Mesenchymal stem cell (in vitro differentiated cells and primary cell): Measurements from ENCODE around the gene TIMP4.

Experiments used
- DNase-seq: peaks from one replicate; pipeline ENCODE4 v3.0.0-alpha.2; 2013
- H2AFZ ChIP-seq: one replicate; pipeline ENCODE4 v1.6.1; 2013; ENCODE audit warnings: low read depth, mild to moderate bottlenecking, control low read depth, inconsistent platforms, low read length, moderate library complexity
- H2AK5ac ChIP-seq: 2 replicates; pipeline ENCODE4 v1.6.1; 2013; ENCODE audit warnings: low read length, moderate library complexity, mild to moderate bottlenecking, inconsistent platforms; ENCODE audit not compliant: severe bottlenecking
- H2BK120ac ChIP-seq: one replicate; pipeline ENCODE4 v1.6.1; 2013; ENCODE audit warnings: low read depth, mild to moderate bottlenecking, inconsistent platforms, low read length, moderate library complexity
- H2BK12ac ChIP-seq, 2 experiments: one replicate each; pipeline ENCODE4 v1.6.1; 2013; ENCODE audit warnings: inconsistent platforms in 2 of 2, low read length in 2 of 2, mild to moderate bottlenecking in 2 of 2, moderate library complexity in 2 of 2, control low read depth in 1 of 2
- H2BK15ac ChIP-seq: one replicate; pipeline ENCODE4 v1.6.1; 2013; ENCODE audit warnings: mild to moderate bottlenecking, low read depth, inconsistent platforms; ENCODE audit not compliant: poor library complexity, severe bottlenecking
- H2BK5ac ChIP-seq: 2 replicates; pipeline ENCODE4 v1.6.1; 2013; ENCODE audit warnings: low read depth, mild to moderate bottlenecking, low read length, control low read depth, inconsistent platforms; ENCODE audit not compliant: poor library complexity, severe bottlenecking
- H3K14ac ChIP-seq, 2 experiments: one replicate each; pipeline ENCODE4 v1.6.1; 2013; ENCODE audit warnings: inconsistent platforms in 2 of 2, low read length in 2 of 2, control low read depth in 1 of 2, mild to moderate bottlenecking in 1 of 2, moderate library complexity in 1 of 2
- H3K18ac ChIP-seq, 2 experiments: one replicate each; pipeline ENCODE4 v1.6.1; 2013; ENCODE audit warnings: inconsistent platforms in 2 of 2, low read length in 2 of 2, control low read depth in 1 of 2, low read depth in 1 of 2, mild to moderate bottlenecking in 1 of 2
- H3K23ac ChIP-seq, 2 experiments: one replicate each; pipeline ENCODE4 v1.6.1; 2013; ENCODE audit warnings: inconsistent platforms in 2 of 2, low read length in 2 of 2, mild to moderate bottlenecking in 2 of 2, moderate library complexity in 2 of 2, control low read depth in 1 of 2
- H3K27ac ChIP-seq: 2 replicates; pipeline ENCODE4 v1.5.1; 2013; ENCODE audit warnings: mild to moderate bottlenecking, moderate library complexity, low read length, control low read depth, inconsistent platforms; ENCODE audit not compliant: poor library complexity, severe bottlenecking
- H3K27me3 ChIP-seq, 2 experiments: 2 replicates each; pipeline versions ENCODE4 v1.6.1 to v1.7.0; 2013; ENCODE audit warnings: low read length in 2 of 2, mild to moderate bottlenecking in 2 of 2, moderate library complexity in 2 of 2, control low read depth in 1 of 2, inconsistent platforms in 1 of 2; ENCODE audit not compliant: control insufficient read depth in 1 of 2, insufficient read depth in 1 of 2
- H3K36me3 ChIP-seq, 2 experiments: 2 replicates each; pipeline versions ENCODE4 v1.6.1 to v1.7.0; 2013; ENCODE audit warnings: low read length in 2 of 2, control low read depth in 1 of 2, inconsistent platforms in 1 of 2, low read depth in 1 of 2, mild to moderate bottlenecking in 1 of 2; ENCODE audit not compliant: insufficient read depth in 2 of 2, control insufficient read depth in 1 of 2
- H3K4ac ChIP-seq, 2 experiments: one replicate each; pipeline ENCODE4 v1.6.1; 2013; ENCODE audit warnings: inconsistent platforms in 2 of 2, low read length in 2 of 2, mild to moderate bottlenecking in 2 of 2, moderate library complexity in 2 of 2, control low read depth in 1 of 2, low read depth in 1 of 2
- H3K4me1 ChIP-seq: 2 replicates; pipeline ENCODE4 v1.6.1; 2013; ENCODE audit warnings: low read depth, low read length, control low read depth; ENCODE audit not compliant: control insufficient read depth, insufficient read depth
- H3K4me2 ChIP-seq: 2 replicates; pipeline ENCODE4 v1.6.1; 2013; ENCODE audit warnings: low read length, mild to moderate bottlenecking, inconsistent platforms; ENCODE audit not compliant: poor library complexity, severe bottlenecking
- H3K4me3 ChIP-seq, 2 experiments: 2 replicates each; pipeline versions ENCODE4 v1.5.1 to v1.7.0; 2013; ENCODE audit warnings: low read length in 2 of 2, mild to moderate bottlenecking in 2 of 2, control low read depth in 1 of 2, low read depth in 1 of 2; ENCODE audit not compliant: insufficient read depth in 1 of 2
- H3K79me1 ChIP-seq: replicated peaks from 2 replicates; pipeline ENCODE4 v1.6.1; 2013; ENCODE audit warnings: mild to moderate bottlenecking, control low read depth, low read length, inconsistent platforms; ENCODE audit not compliant: poor library complexity, severe bottlenecking
- H3K9ac ChIP-seq: 2 replicates; pipeline ENCODE4 v1.7.0; 2013; ENCODE audit warnings: mild to moderate bottlenecking, low read length, moderate library complexity
- H3K9me3 ChIP-seq: 2 replicates; pipeline ENCODE4 v1.7.0; 2013; ENCODE audit warnings: mild to moderate bottlenecking, low read length; ENCODE audit not compliant: control insufficient read depth
- H4K8ac ChIP-seq: one replicate; pipeline ENCODE4 v1.6.1; 2013; ENCODE audit warnings: inconsistent platforms, mild to moderate bottlenecking, low read length, moderate library complexity
- H4K91ac ChIP-seq: one replicate; pipeline ENCODE4 v1.6.1; 2013; ENCODE audit warnings: mild to moderate bottlenecking, low read length, inconsistent platforms
- WGBS: methylation state at CpG from one replicate; pipeline ENCODE4 v1.1.7; 2013; ENCODE audit warnings: mixed read lengths; 5-methylcytosine and 5-hydroxymethylcytosine counted together

Gene TIMP4

DNA sequence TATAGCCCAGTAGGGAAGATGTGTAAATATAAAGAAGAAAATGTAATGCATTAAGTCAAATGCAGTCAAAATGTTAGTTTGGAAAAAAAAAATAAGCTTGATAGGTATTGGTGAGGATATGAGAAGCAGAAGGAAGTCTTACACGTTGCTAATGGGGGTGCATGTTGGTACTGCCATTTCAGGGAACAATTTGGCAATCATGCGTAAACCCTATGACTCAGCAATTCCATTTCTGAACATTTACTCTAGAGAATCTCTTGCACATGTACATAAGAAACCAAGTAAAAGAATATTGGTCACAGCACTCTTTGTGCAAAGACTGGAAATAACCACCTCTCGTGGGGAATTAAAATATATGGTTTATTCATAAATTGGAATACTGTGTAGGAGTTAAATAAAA is 35.5 kb upstream of the TIMP4 start:
- Histone ChIP-seq H3K14ac (no peak overlapping the region), H3K4me1 (peaks cover 6% of the 10 kb centered on the region), H3K9me3 (no peaks in the 10 kb centered on the region), H2BK12ac (no peak overlapping the region), H3K18ac (no peak overlapping the region), H2AK5ac (no peak overlapping the region), H3K4me2 (no peak overlapping the region), H4K8ac (no peak overlapping the region), H2BK15ac (no peak overlapping the region), H3K23ac (no peak overlapping the region), H2BK120ac (no peak overlapping the region), H3K27ac (peak overlapping the region; percentile 92), H2BK5ac (no peak overlapping the region), H3K9ac (peak overlapping the region; percentile 81), H3K4me3 (peak overlapping the region in 1 of 2 experiments; percentile 22), H3K4ac (no peak overlapping the region), H4K91ac (no peak overlapping the region), H2AFZ (no peak overlapping the region), H3K79me1 (no peaks in the 10 kb centered on the region), H3K36me3 (no peaks in the 10 kb centered on the region), H3K27me3 (no peaks in the 10 kb centered on the region)
- WGBS, result 17% methylated on average over 3 of the region's 3 CpGs
- DNase-seq, result peak; percentile 91

DNA sequence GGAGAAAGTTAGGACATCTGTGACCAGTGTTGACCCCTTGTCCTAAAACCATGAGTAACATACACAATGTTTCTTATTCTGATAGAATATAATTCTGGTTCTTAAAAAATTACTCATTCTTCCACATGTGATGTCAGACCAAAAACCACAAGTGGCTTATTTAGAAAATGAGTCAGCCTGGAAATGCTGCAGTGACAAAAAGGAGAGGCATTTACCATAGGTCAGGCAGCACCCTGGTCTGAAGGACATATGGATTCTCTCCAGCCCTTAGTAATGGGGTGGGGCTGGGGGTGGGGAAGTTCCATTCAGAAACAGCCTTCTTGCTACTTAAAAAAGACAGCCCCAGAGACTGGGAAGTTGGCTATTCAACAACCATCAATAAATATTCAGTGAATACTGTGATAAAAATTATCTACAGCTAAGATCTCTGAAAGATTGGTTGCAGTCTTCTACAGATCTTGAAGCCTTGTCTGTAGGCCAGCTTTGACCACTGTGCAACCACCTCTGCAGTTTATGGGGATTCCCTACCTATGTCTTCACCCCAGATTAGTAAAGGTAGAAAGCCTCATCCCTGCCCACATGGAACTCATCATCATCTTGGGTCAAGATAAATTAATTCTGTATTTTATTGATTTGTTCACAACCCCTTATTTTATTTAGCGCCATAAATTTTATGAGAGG is 34.9 kb upstream of the TIMP4 start:
- H3K79me1 ChIP-seq, result no peaks in the 10 kb centered on the region
- WGBS, result 100% methylated on average over 1 of the region's 1 CpG
- H2AFZ ChIP-seq, result no peak overlapping the region
- H2BK15ac ChIP-seq, result no peak overlapping the region
- H3K4me1 ChIP-seq, result peaks cover 10% of the 10 kb centered on the region
- peak overlapping the region; percentile 29 to 59 for H2BK12ac ChIP-seq
- H3K36me3 ChIP-seq, result no peaks in the 10 kb centered on the region
- peak overlapping the region; percentile 52 to 71 for H3K18ac ChIP-seq
- H2AK5ac ChIP-seq, result peak overlapping the region; percentile 69
- H3K4ac ChIP-seq, result peak overlapping the region in 1 of 2 experiments; percentile 63
- no peaks in the 10 kb centered on the region for H3K9me3 ChIP-seq
- no peak overlapping the region for H4K8ac ChIP-seq
- peak overlapping the region; percentile 71 for H2BK120ac ChIP-seq
- H3K27me3 ChIP-seq, result no peaks in the 10 kb centered on the region
- peak; percentile 99 for DNase-seq
- no peak overlapping the region for H2BK5ac ChIP-seq
- no peak overlapping the region for H3K14ac ChIP-seq
- peak overlapping the region; percentile 81 for H3K9ac ChIP-seq
- H3K4me2 ChIP-seq, result no peak overlapping the region
- no peak overlapping the region for H3K4me3 ChIP-seq
- H3K27ac ChIP-seq, result peak overlapping the region; percentile 92
- no peak overlapping the region for H3K23ac ChIP-seq
- H4K91ac ChIP-seq, result no peak overlapping the region

DNA sequence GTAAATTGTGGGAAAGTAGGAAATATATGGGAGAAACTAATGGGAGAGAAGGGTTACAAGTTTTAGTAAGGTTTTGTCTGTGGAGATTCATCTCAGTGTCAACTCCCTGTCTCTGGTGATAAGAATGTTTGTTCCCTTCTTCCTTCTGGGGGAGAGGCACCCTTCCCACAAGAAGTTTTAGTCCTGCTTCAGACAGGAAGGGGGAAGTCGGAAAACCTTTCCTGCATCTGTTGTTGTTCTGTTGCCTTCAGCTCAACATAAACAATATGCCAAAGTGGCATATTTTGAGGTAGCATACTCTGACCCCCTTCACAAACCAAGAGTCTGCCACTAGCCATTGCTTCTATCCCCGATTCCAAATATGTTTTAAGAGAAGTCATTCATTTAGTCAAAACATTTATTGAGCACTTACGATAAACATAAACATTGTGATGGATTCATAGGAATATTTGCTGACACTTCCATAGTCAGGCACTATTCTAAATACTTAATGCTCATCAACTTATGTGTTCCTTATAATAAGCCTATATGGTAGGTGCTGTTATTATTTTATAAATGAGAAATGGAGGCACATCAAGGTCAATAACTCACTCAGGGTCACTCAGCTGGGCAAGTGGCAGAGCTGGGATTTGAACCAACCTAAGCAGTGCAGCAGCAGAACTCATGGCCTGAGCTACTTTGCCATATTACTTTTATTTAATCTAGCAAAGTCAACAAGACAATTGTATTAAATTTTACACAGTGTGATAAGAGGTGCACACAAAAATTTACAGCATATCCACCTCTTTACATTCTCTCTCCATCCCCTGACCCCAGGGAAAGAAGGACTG is 34.2 kb upstream of the TIMP4 start:
- no peak overlapping the region for H2BK5ac ChIP-seq
- peak overlapping the region; percentile 67 for H3K9ac ChIP-seq
- peak overlapping the region in 1 of 2 experiments; percentile 81 for H3K4ac ChIP-seq
- H3K4me2 ChIP-seq, result no peak overlapping the region
- DNase-seq, result peak; percentile 50
- H3K4me3 ChIP-seq, result no peak overlapping the region
- H3K79me1 ChIP-seq, result no peaks in the 10 kb centered on the region
- H2AK5ac ChIP-seq, result no peak overlapping the region
- peaks cover 15% of the 10 kb centered on the region for H3K4me1 ChIP-seq
- H3K36me3 ChIP-seq, result no peaks in the 10 kb centered on the region
- H4K8ac ChIP-seq, result no peak overlapping the region
- H2BK120ac ChIP-seq, result no peak overlapping the region
- H3K23ac ChIP-seq, result no peak overlapping the region
- no peaks in the 10 kb centered on the region for H3K27me3 ChIP-seq
- 20% methylated on average over 2 of the region's 3 CpGs for WGBS
- H3K9me3 ChIP-seq, result no peaks in the 10 kb centered on the region
- peak overlapping the region in 1 of 2 experiments; percentile 67 for H3K18ac ChIP-seq
- H4K91ac ChIP-seq, result no peak overlapping the region
- no peak overlapping the region for H2BK15ac ChIP-seq
- peak overlapping the region; percentile 68 for H3K27ac ChIP-seq
- H2AFZ ChIP-seq, result no peak overlapping the region
- no peak overlapping the region for H3K14ac ChIP-seq
- H2BK12ac ChIP-seq, result peak overlapping the region in 1 of 2 experiments; percentile 18

DNA sequence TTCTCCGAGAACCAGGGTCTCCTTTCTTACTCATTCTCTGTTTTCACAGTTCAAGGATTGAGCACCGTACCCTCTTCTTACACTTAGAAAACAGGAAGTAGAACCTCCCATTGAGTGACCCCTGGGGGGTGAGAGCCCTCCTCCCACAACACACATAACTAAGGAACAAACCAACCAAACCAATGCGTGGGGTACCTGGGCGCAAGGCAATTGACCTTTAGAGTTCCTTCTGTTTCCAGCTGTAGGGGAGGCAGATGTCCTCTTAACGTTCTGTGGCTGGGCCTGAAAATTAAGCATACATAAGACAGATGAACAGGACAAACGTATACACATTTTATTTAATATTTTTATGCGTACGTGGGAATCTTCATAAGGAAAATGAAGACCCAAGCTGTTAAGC is 33.5 kb upstream of the TIMP4 start:
- no peak overlapping the region for H2BK120ac ChIP-seq
- H3K18ac ChIP-seq, result peak overlapping the region; percentile 8 to 77
- no peaks in the 10 kb centered on the region for H3K36me3 ChIP-seq
- WGBS, result 75% methylated on average over 5 of the region's 8 CpGs
- H3K4me2 ChIP-seq, result no peak overlapping the region
- H3K27me3 ChIP-seq, result no peaks in the 10 kb centered on the region
- no peak overlapping the region for H3K14ac ChIP-seq
- H3K27ac ChIP-seq, result no peak overlapping the region
- H2BK12ac ChIP-seq, result peak overlapping the region; percentile 34 to 95
- H3K9me3 ChIP-seq, result no peaks in the 10 kb centered on the region
- H3K9ac ChIP-seq, result no peak overlapping the region
- H2AFZ ChIP-seq, result no peak overlapping the region
- no peaks in the 10 kb centered on the region for H3K79me1 ChIP-seq
- H3K4me1 ChIP-seq, result peaks cover 19% of the 10 kb centered on the region
- peak overlapping the region; percentile 18 to 71 for H3K4ac ChIP-seq
- peak overlapping the region; percentile 56 for H2BK15ac ChIP-seq
- H3K23ac ChIP-seq, result no peak overlapping the region
- H4K91ac ChIP-seq, result no peak overlapping the region
- H2BK5ac ChIP-seq, result no peak overlapping the region
- DNase-seq, result no peak
- peak overlapping the region; percentile 10 for H4K8ac ChIP-seq
- peak overlapping the region; percentile 79 for H2AK5ac ChIP-seq
- no peak overlapping the region for H3K4me3 ChIP-seq
